Measurements from ENCODE around the gene BCL3. TPM values are rescaled to one million over a fixed set of nuclear protein-coding genes. Genes with fewer than 3 reads are reported as not detected.
A peak's percentile ranks its signal among the peaks of the same experiment; 100 is the strongest.

BCL3 gene
- total and polyA plus RNA-seq, 2 of the 4 experiments (the other 2 are of a cell fraction), result 1.6 to 26.0 TPM

DNA sequence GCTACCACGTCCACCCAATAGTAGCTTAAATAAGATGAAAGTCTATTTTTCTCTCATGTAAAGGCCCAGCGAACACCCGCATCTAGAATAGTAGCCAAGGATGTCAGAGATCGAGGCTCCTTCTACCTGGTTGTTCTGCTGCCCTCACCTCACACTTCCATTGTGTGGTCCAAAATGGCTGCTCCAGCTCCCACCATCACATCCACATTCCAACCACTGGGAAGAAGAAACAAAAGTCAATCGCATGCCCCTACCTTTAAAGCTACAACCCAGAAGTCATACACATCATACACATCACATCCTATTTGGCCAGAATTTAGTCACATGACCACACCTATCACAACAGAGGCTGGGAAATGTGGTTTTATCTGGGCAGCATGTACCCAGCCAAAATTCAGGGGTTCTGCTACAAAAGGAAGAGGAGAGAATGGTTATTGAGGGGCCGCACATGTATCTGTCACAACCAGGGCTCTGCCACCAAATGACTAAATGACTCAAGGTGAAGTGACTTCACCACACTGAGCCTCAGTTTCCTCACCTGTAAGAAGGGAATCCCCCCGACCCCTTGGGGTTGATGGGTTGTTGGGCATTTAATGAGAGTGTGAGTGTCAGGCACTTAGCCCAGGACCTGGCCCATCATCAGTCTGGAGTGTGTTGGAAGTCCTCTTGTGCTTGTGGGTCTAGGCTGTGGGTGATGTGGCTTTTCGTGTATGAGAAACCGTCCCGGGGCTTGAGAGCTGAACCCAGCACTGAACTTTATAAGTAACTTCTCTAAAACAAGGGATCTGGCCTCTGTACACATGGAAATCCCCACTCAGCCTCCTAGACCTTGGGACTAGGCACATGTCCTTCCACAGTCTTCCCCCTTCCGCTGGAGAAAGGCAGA is 19.0 kb downstream of the BCL3 start:
- Histone ChIP-seq H3K36me3 (ENCODE audit: control insufficient read depth, insufficient read depth, low read length) (no peaks in the 10 kb centered on the region), H3K27ac (ENCODE audit: insufficient read depth, low read length) (no peak overlapping the region), H3K23ac (ENCODE audit: low read depth, low read length) (no peak overlapping the region), H2BK120ac (ENCODE audit: low read depth, low read length) (no peak overlapping the region; the same call in 1 of the 2 replicates), H4K8ac (ENCODE audit: low read depth in 2 of 2, low read length in 2 of 2) (0 out of 4 replicates have a peak overlapping the region, but pooled peaks of 1 of the 2 experiments have one; percentile 20), H2BK15ac (ENCODE audit: low read depth, low read length) (0 out of 3 replicates have a peak overlapping the region, but pooled peaks have one; percentile 7), H3K18ac (ENCODE audit: low read depth, low read length) (no peak overlapping the region), H3K4ac (ENCODE audit: low read depth, low read length) (peak overlapping the region; percentile 46), H4K91ac (ENCODE audit: insufficient read depth, low read depth, low read length) (no peak overlapping the region; the same call in 1 of the 2 replicates), H3K56ac (ENCODE audit: extremely low read depth, insufficient read depth, low read length) (no peak overlapping the region), H3K27me3 (ENCODE audit: control insufficient read depth, insufficient read depth, low read length) (no peaks in the 10 kb centered on the region), H3K4me1 (ENCODE audit: control insufficient read depth, insufficient read depth, low read length) (no peaks in the 10 kb centered on the region), H3K9me1 (ENCODE audit: insufficient read depth, low read length) (no peaks in the 10 kb centered on the region; the same call in 1 of the 2 replicates), H3K14ac (replicated peaks; ENCODE audit: low read depth, low read length) (no peak overlapping the region), H2BK5ac (ENCODE audit: low read depth, low read length, poor library complexity, severe bottlenecking) (no peak overlapping the region), H4K5ac (ENCODE audit: low read depth, low read length) (no peak overlapping the region), H3K4me2 (ENCODE audit: low read depth, low read length) (no peak overlapping the region), H2AFZ (replicated peaks; ENCODE audit: low read length, poor library complexity) (peak overlapping the region; percentile 8), H3K9ac (ENCODE audit: low read depth, low read length) (no peak overlapping the region), H3K9me3 (ENCODE audit: control insufficient read depth, insufficient read depth, low read length) (peaks cover 3% of the 10 kb centered on the region; the same call in 1 of the 2 replicates), H3K79me1 (ENCODE audit: low read depth in 1 of 2, low read length in 2 of 2) (no peaks in the 10 kb centered on the region), H2AK9ac (replicated peaks; ENCODE audit: low read depth, low read length, poor library complexity) (no peak overlapping the region), H3K4me3 (ENCODE audit: insufficient read depth, low read depth, low read length) (no peak overlapping the region), H2BK20ac (ENCODE audit: low read depth, low read length) (no peak overlapping the region; the same call in 1 of the 2 replicates), H2AK5ac (ENCODE audit: low read depth, low read length) (peak overlapping the region; percentile 43; the same call in 1 of the 2 replicates), H4K20me1 (ENCODE audit: insufficient read depth, low read length) (no peaks in the 10 kb centered on the region)
- intact Hi-C loops (cut with micrococcal nuclease) (no loop called here), dilution Hi-C loops (cut with HindIII; ENCODE audit: low sequenced_read_pairs, unreplicated experiment) (no loop called here), in situ Hi-C loops (cut with MboI; ENCODE audit: low sequenced_read_pairs) (no loop called here)
- 100% methylated on average over 3 of the region's 11 CpGs; no CpG with 5 or more reads in 1 of the 2 experiments for WGBS, 2 experiments (ENCODE audit: extremely low coverage in 2 of 2, insufficient read length in 1 of 2)
- POLR2A ChIA-PET (ENCODE audit: unreplicated experiment), result no interaction called here
- ATAC-seq (ENCODE audit: low read depth) (no peak), DNase-seq (no peak)
- no peak for TF ChIP-seq RAD21 (IDR thresholded peaks at IDR 0.05; ENCODE audit: low read length)
- TF ChIP-seq MAZ (IDR thresholded peaks at IDR 0.05; ENCODE audit: borderline replicate concordance, low read depth, low read length), result no peak
- no peak for TF ChIP-seq NFE2L2 (IDR thresholded peaks at IDR 0.05; ENCODE audit: low read depth, low read length)
- TF ChIP-seq RFX5 (IDR thresholded peaks at IDR 0.05; ENCODE audit: low read depth, low read length), result no peak
- no peak for TF ChIP-seq CEBPB (IDR thresholded peaks at IDR 0.05; ENCODE audit: low read depth, low read length)
- TF ChIP-seq BHLHE40 (IDR thresholded peaks at IDR 0.05; ENCODE audit: low read depth, low read length), result no peak
- TF ChIP-seq, protein P1, sequence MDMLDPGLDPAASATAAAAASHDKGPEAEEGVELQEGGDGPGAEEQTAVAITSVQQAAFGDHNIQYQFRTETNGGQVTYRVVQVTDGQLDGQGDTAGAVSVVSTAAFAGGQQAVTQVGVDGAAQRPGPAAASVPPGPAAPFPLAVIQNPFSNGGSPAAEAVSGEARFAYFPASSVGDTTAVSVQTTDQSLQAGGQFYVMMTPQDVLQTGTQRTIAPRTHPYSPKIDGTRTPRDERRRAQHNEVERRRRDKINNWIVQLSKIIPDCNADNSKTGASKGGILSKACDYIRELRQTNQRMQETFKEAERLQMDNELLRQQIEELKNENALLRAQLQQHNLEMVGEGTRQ (IDR thresholded peaks at IDR 0.05; ENCODE audit: low read depth, low read length), result no peak
- CTCF ChIA-PET, result interaction anchor here (1.2 to 4.0 kb wide), 2 partner anchors 44 kb away, joined by 3 to 23 read pairs; no protein-coding TSS in a partner anchor
- no TSS peak for BruUV-seq (replicated peaks)
